ENCODE results near the gene NCKAP5. TPM values are rescaled to one million over a fixed set of nuclear protein-coding genes. Genes with fewer than 3 reads are reported as not detected.
"Not testable (repeated sequence)": the region's sequence is repeated elsewhere in the genome, so short reads cannot be mapped to it uniquely, and the experiment has no call there.

Gene NCKAP5
- total RNA-seq, 1 donor from 2014 or later: 0.55 TPM

- DNase-seq (ENCODE audit: low read depth): no peak
Observed at GRCh38 chr2:133497270-133497893, 70.9 kb downstream of the NCKAP5 start.

- no peak for DNase-seq (ENCODE audit: low read depth)
Observed at GRCh38 chr2:133496501-133497269, 71.6 kb downstream of the NCKAP5 start.

DNA sequence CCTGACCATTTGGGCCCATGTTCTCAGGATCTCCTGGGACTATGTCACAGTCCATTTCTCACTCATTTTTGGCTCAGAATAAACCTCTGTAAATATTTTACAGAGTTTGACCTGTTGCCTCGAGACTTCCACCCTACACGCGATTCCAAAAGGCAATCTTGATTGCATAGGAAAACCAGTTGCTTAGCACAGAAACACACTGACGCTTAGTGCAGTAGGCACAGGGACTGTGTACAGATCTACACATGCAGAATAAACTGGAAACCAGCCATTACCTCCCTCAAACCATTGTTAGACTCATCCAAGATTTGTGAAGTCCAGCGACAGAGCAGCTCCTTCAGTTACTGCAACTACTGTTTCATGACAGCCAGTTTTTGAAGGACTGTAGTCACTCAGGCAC is 73.0 kb downstream of the NCKAP5 start:
- DNase-seq (ENCODE audit: low read depth): peak; percentile 96

GRCh38 chr2:133492719-133493380 is 75.4 kb downstream of the NCKAP5 start:
- DNase-seq (ENCODE audit: low read depth): peak; percentile 67

DNA sequence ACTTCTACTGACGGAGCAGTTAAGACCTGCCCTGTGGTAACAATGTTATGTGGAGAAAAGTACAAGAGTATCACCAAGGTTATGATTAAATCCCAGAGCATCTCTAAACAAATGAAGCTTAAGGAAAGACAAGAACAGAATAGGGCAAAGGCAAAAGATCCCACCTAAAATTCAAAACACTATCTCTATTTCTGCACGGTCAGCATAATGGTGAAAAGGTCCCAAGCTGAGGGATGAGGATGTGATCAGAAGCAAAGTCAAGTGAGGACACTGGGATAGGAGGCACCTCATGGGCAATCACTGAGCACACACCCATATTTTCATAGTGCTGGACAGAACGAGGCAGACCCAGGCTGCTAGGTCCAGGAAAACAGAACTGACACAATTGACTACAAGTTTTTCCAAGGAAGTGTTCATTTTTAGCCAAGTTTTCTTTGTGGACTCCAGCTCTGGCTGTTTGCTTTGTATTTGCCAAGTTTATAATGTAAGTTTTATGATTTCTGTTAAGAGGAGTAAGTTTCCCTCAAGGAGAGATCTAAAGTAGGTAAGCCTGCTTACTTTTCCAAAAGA is 77.8 kb downstream of the NCKAP5 start:
- no peak for DNase-seq (ENCODE audit: low read depth)

GRCh38 chr2:133489641-133490410 is 78.4 kb downstream of the NCKAP5 start:
- DNase-seq (ENCODE audit: low read depth): peak; percentile 47

DNA sequence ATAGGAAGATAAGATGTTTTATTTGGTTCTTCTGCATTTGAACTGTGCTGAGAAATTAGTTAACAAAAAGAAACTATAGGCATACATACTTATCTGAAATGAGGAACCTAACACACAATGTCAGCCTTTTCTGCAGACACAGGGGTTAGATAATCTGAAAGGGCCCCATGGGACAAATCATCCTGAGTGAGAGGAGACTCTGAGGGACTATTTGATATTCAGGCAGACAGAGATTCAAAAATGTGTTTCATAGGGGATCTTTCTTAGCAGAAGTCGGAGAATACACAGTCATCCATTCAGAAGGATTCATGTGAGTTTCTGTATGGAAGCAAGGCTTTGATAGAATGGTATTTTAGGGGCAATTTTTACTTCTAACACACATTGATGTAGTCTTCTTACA is 79.1 kb downstream of the NCKAP5 start:
- no peak for DNase-seq (ENCODE audit: low read depth)

DNA sequence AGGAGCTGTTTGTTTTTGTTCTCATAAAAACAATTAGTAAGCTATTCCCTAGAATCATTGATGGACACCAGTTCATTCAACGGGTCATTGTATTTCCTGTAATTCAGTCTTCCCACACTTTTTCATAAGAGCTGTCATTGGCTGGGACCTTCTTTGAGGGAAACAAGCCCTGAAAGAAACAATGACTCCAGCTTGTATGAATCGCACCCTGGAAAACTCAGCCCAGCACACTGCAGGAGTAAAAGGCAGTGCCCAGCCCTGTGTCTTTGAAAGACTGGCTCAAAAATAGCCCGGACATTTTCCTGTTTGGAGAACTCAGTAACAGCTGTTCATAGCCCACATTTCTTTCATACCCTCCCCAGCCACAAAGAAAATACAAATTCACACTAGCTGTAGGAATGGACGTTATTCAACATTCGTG is 81.5 kb downstream of the NCKAP5 start:
- DNase-seq (ENCODE audit: low read depth): peak; percentile 96

DNA sequence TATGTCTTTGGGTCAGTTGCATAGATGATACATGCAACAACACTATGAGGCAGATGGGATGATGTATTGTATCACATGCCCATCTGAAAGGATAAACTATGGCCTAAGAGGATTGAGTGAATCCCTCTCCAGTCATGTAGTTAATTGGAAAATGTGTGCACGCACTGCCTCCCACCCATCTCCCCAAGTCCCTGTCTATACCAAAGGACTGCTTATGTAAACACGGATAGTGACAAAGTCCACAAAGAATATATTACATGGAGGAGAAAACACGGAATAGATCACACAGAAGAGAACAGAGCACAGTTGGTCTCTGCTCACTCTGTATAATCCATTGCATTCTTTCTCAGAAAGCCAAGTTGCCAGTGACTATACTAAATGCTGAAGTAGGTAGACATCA is 82.4 kb downstream of the NCKAP5 start:
- DNase-seq (ENCODE audit: low read depth): no peak

DNA sequence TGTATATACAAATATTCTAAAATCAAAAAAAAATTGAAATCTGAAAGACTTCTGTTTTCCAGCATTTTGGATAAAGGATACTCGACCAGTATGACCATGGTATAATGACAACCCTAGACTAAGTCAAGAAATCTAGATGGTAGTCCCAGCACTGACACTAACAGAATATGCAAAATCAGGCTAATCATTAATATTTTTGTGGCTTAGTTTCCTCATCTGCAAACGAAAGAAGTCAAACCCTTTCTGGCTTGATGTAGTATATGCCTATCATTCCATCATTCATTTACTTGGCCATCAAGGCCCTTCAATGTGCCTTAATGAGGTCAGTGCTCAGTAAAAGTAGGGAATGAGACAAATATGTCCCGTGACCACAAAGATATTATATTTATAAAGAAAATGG is 83.5 kb downstream of the NCKAP5 start:
- peak; percentile 53 for DNase-seq (ENCODE audit: low read depth)

DNA sequence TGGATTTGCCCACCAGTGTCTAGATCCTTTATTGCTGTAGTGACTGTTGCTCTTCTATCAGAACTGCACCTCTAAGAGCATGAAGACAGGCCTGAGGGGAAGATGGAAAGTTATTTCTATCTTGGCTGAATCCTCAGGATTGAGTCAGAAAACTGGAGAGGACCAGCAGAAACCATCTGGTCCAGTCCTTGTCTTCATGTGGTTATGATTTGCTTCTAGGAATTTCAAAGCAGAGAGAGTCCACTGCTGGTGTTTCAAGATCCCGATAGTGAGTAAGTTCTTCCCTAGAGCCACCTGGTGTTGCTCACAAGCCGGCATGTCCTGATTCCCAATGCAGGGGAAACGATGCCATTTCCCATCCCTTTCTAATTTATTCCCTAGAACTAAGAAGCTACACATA is 84.2 kb downstream of the NCKAP5 start:
- DNase-seq (ENCODE audit: low read depth): no peak

- peak; percentile 69 for DNase-seq (ENCODE audit: low read depth)
Observed at GRCh38 chr2:133483181-133483580, 85.1 kb downstream of the NCKAP5 start.

DNA sequence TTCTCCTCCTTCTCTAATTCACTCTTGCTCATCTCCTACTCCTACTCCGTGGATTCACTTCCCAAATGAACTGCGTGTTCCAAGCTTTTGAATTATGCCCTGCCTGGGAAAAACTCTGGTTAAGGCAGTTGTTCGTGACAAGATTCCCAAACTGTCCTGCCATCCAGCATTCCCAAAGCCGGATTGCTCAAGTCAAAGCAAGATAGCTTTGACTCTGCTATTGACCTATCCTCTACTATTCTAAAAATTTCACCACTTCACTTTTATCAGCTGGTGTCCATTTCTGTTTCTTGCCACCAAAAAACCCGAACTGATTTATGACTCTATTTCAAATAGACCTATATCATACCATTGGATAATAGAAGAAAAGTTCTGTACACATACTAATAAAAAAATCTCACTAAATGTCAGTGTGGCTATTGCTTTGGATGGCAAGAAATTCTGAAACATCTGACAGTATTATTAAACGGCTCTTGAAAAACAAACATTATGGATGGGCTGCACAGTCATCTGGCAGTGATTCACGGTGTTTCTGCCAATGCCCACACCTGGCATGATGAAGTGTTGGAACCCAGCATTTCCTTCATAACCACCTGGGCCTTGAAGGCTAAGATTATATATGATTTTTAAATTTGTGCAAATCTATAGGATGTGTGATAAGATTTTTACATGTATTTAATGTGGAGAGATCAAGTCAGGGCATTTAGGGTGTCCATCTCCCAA is 87.4 kb downstream of the NCKAP5 start:
- DNase-seq (ENCODE audit: low read depth): no peak

DNA sequence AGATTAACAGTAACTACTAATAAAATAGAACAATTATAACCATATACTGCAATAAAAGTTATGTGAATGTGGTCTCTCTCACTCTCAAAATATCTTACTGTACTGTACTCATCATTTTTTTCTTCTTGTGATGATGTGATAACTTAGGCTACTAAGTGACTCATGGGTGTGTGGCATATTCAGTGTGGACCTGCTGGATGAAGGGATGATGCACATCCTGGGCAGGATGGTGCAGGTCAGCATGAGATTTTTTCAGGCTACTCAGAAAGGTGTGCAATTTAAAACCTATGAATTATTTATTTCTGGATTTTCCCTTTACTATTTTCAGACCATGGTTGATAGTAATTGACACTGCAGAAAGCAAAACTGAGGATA is 90.7 kb downstream of the NCKAP5 start:
- DNase-seq (ENCODE audit: low read depth): no peak

DNA sequence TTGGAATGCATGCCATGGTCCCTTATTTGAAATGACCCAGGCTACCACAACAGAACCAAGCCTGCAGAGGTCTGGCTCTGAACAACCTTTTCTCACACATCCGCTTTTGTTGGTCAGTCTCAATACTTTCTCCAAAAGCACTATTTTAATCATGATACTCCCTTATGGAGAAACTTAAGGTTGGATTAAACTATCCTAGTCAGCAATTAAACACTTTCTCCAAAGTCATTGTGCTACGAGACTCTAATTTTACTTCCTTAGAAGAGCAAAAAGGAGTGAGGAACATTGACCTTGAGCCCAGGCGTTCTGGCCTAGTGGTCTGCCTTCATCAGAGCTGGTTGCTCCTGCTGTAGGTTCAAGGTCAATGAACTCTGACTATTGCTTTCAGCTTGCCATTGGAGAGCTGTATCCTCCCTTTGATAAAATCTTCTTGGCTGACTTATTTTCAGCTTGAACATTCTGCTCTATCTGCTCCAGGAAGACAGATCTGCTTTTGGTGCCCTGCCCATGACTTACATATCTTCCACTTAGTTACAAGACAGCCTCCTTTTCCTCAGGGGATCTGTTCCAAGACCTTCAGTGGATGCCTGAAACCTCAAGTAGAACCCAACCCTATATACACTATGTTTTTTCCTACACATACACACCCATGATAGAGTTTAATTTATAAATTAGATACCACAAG is 91.2 kb downstream of the NCKAP5 start:
- no peak for DNase-seq (ENCODE audit: low read depth)

GRCh38 chr2:133476286-133476685 is 92.0 kb downstream of the NCKAP5 start:
- no peak for DNase-seq (ENCODE audit: low read depth)

DNA sequence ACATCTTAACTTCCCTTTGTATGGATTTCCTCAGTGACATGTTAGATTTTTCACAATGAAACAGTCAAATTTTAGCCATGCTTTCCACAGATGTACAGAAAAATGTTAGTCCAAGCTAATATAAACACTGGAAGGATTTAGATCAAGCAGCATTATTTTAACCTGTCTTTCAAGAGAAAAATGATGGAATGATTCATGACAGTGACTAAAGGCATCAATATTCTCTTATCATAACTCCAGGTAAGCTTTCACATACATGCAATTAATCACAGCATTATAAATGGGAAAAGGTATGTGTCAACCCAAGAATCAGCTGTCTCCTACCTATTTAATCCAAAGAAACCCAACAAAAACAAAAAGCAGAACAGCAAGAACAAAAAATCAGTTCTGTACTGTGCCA is 92.7 kb downstream of the NCKAP5 start:
- no peak for DNase-seq (ENCODE audit: low read depth)

- DNase-seq (ENCODE audit: low read depth): not testable (repeated sequence)
Observed at GRCh38 chr2:133470446-133470845, 97.8 kb downstream of the NCKAP5 start.

DNA sequence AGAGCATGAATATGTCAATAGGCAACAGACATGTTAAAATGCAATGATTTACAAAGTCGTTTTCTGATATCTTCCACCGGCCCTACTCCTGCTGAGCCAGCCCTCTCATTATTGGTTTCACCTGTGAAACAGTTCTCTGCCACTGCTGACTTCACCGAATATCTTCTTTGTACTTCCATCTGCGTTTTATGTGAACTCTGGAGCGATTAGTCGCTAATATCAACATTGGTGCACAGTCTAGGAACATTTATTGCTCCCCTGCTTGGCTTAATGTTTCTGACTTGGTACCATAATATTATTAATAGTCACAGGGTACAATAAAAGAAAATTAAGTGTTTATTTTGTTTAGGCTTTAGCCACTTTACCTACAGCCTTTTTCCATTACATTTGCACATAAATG is 105.5 kb downstream of the NCKAP5 start:
- DNase-seq (ENCODE audit: low read depth): no peak

GRCh38 chr2:133461484-133461883 is 106.8 kb downstream of the NCKAP5 start:
- peak; percentile 61 for DNase-seq (ENCODE audit: low read depth)

GRCh38 chr2:133459590-133459989 is 108.7 kb downstream of the NCKAP5 start:
- no peak for DNase-seq (ENCODE audit: low read depth)
